HEK293T (cell line): Measurements from ENCODE around the gene TBC1D1.

Experiments
- CTBP1 ChIP-seq: fragments of 450-650 bp; IDR thresholded peaks from 2 replicates; pipeline ENCODE4 v1.6.1; 2016; ENCODE audit warnings: borderline replicate concordance
- ELF4 ChIP-seq: fragments of 450-650 bp; IDR thresholded peaks from 2 replicates; pipeline ENCODE4 v1.6.1; 2017; ENCODE audit warnings: antibody characterized with exemption
- FOXA1 ChIP-seq: fragments of 450-650 bp; IDR thresholded peaks from 2 replicates; pipeline ENCODE4 v1.6.1; 2016; ENCODE audit warnings: mild to moderate bottlenecking
- FOXK2 ChIP-seq: fragments of 450-650 bp; IDR thresholded peaks from 2 replicates; pipeline ENCODE4 v1.6.1; 2016; ENCODE audit warnings: mild to moderate bottlenecking
- FOXM1 ChIP-seq: fragments of 450-650 bp; IDR thresholded peaks from 2 replicates; pipeline ENCODE4 v1.6.1; 2017; ENCODE audit warnings: mild to moderate bottlenecking, borderline replicate concordance
- NFRKB ChIP-seq: fragments of 450-650 bp; IDR thresholded peaks from 2 replicates; pipeline ENCODE4 v1.6.1; 2016; ENCODE audit warnings: mild to moderate bottlenecking, moderate library complexity
- SP1 ChIP-seq: fragments of 450-650 bp; IDR thresholded peaks from 2 replicates; pipeline ENCODE4 v1.6.1; 2017
- SUZ12 ChIP-seq: fragments of 450-650 bp; IDR thresholded peaks from 2 replicates; pipeline ENCODE4 v1.6.1; 2016; ENCODE audit warnings: mild to moderate bottlenecking
- ZNF384 ChIP-seq: fragments of 450-650 bp; IDR thresholded peaks from 2 replicates; pipeline ENCODE4 v1.6.1; 2016

DNA sequence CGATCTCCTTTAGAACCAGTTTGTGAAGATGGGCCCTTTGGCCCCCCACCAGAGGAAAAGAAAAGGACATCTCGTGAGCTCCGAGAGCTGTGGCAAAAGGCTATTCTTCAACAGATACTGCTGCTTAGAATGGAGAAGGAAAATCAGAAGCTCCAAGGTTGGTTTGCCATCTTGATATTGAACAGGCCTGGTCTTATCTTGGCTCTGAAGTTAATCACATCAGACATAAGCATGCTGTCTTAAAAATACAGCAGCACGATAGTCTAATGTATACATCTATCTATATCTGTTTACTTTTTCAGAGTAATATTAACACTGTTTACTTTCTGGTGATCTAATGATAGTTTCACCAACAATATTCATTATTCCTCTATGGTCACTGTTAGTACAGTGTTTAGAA is 199.1 kb downstream of the TBC1D1 start:
- no peak for TF ChIP-seq FOXK2
- TF ChIP-seq ZNF384: no peak
- TF ChIP-seq FOXM1: no peak
- TF ChIP-seq FOXA1: no peak
- no peak for TF ChIP-seq CTBP1
- no peak for TF ChIP-seq ELF4
- TF ChIP-seq SUZ12: no peak
- TF ChIP-seq SP1: no peak
- TF ChIP-seq NFRKB: no peak
